GM19467 (cell line): ENCODE results near the gene SUPT3H.
"Not testable (repeated sequence)": the region's sequence is repeated elsewhere in the genome, so short reads cannot be mapped to it uniquely, and the experiment has no call there.

Source experiments
- ATAC-seq: cut with Tn5 transposase; IDR thresholded peaks from one replicate; pipeline ENCODE4 v1.9.1; 2021; ENCODE audit warnings: mild to moderate bottlenecking, moderate library complexity; ENCODE audit not compliant: unreplicated experiment

The SUPT3H gene

GRCh38 chr6:45326698-45327417 lies 50.9 kb downstream of the SUPT3H start:
- ATAC-seq, result no peak

GRCh38 chr6:45323656-45324224 lies 54.0 kb downstream of the SUPT3H start:
- no peak for ATAC-seq

- ATAC-seq, result no peak
These were observed 57.4 kb downstream of the SUPT3H start for GRCh38 chr6:45320349-45320748.

DNA sequence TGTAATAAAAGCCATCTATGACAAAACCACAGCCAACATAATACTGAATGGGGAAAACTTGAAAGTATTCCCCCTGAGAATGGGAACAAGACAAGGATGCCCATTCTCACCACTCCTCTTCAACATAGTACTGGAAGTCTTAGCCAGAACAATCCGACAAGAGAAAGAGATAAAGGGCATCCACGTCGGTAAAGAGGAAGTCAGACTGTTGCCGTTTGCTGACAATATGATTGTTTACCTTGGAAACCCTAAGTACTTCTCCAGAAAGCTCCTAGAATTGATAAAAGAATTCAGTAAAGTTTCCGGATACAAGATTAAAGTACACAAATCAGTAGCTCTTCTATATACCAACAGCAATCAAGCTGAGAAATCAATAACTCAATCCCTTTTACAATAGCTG lies 63.6 kb downstream of the SUPT3H start:
- no peak for ATAC-seq

DNA sequence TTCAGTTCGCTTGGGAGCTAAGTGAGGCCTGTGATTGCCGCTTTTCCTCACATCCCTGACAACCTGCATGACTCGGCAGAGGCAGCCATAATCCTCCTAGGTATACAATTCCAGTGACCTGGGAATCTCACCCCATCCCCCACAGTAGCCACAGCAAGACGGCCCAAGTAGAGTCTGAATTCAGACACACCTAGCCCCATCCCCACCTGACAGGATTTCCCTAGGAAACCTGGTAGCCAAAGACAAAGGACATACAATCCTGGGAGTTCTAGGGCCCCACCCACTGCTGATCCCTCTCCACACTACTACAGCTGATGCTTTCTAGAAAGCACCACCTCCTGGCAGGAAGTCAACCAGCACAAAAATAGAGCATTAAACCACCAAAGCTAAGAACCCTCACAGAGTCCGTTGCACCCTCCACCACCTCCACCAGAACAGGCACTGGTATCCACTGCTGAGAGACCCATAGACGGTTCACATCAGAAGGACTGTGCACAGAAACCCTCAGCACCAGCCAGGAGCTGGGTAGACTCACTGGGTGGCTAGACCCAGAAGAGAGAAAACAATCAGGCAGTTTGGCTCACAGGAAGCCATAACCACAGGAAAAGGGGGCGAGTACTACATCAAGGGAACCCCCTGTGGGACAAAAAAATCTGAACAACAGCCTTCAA lies 67.5 kb downstream of the SUPT3H start:
- no peak for ATAC-seq

DNA sequence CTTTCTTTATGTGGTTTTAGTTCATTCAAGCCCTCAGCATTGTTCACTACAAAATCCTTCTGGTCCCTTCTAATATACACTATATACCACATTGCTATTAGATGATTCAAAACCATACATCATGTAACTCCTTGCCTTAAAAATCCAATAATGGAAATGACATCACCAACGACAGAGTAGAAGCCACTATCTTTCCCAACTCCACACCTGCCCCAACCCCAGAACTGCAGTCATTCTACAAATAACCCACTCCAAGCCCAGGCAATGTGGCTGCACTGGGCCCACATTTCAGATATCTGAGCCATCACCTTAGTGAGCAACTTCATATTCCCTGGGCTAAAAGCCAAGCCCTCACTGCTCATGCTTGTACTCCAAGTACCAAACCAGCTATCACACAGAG lies 72.2 kb downstream of the SUPT3H start:
- no peak for ATAC-seq

DNA sequence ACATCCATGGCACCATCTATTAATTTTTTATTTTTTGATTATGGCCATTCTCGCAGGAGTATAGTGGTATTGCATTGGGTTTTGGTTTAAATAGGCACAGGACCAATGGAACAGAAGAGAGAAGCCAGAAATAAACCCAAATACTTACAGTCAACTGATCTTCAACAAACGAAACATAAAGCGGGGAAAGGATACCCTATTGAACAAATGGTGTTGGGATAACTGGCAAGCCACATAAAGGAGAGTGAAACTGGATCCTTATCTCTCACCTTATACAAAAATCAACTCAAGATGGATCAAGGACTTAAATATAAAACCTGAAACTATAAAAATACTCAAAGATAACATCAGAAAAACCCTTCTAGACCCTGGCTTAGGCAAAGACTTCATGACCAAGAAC lies 74.9 kb downstream of the SUPT3H start:
- ATAC-seq, result no peak

DNA sequence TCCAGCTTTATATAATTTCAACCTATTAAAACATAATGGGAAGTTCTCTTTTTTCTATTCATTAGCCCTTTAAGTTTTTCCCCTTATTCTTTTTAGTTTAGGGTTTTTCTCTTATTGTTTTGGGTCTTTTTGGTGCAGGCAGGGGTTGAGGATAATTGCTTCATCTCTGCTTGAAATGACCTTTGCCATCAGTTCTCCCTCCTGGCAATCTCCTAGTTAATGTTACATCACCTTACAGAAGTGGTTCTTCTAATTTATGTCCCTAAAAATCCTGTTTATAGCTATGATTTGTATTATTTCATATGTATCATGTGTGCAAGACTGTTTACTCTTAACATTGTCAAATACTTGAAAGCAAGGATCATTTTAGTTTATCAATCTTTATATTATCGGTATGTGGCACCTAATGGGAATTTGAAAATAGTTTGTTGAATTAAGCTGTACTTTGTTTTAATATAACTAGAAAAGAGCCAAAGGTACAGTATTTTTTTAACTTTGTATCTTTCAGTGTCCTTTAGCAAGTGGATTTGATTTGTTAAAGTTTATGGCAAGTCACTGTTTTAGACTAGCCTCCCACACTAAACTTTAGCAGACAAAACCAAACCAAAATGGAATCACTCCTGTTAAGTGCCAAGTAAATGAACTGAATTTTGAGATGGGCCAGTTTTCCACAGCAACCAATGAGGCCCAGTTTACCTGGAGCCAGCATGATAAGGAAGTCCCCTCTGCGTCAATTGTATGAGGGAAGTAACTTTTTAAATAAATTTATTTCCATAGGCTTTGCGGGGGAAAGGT lies 76.2 kb downstream of the SUPT3H start:
- ATAC-seq, result no peak

GRCh38 chr6:45300736-45301135 lies 77.0 kb downstream of the SUPT3H start:
- no peak for ATAC-seq

DNA sequence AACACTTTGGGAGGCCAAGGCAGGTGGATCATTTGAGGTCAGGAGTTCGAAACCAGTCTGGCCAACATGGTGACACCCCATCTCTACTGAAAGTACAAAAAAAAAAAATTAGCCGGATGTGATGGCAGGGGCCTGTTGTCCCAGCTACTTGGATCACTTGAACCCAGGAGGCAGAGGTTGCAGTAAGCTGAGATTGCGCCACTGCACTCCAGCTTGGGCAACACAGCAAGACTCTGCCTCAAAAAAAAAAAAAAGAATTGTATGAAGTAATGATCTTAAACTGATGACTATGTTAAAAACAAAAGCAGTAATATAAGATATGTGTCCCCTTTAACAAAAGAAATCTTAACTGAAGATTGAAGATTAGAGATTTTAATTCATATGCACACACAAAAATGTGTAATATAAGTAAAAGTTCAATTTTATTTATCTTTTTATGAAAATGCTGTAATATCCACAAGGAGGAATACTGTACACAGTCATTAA lies 78.6 kb downstream of the SUPT3H start:
- no peak for ATAC-seq

- no peak for ATAC-seq
These were observed 80.4 kb downstream of the SUPT3H start for GRCh38 chr6:45297320-45297719.

- not testable (repeated sequence) for ATAC-seq
These were observed 83.6 kb downstream of the SUPT3H start for GRCh38 chr6:45294065-45294701.

DNA sequence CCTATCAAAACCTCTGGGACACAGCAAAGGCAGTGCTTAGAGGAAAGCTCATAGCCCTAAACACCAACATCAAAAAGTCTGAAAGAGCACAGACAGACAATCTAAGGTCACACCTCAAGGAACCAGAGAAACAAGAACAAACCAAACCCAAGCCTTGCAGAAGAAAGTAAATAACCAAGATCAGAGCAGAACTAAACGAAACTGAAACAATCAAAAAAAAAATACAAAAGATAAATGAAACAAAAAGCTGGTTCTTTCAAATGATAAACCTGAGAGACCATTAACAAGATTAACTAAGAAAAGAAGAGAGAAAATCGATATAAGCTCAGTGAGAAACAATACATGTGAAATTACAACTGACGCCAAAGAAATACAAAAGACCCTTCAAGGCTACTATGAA lies 84.4 kb downstream of the SUPT3H start:
- no peak for ATAC-seq

- ATAC-seq, result no peak
These were observed 87.8 kb downstream of the SUPT3H start for GRCh38 chr6:45289751-45290514.

GRCh38 chr6:45286707-45287106 lies 91.0 kb downstream of the SUPT3H start:
- ATAC-seq, result not testable (repeated sequence)

DNA sequence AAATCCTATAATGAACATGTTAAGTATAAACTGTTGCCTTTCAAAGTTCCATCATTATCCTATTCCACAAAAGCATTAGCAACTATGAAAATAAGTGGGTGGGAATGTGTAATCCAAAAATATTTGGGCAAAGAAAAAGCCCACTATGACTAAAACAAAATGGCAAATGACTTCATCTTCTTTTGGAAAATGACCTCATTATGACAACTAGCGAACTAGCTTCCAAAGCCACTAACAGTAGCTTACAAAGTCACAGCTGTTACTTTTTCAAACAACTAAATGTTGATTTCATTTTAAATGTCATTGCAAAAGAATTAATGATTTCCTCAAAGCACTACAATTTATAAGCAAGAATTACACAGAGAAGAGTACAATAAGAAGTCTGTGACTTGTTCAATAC lies 99.4 kb downstream of the SUPT3H start:
- no peak for ATAC-seq

- not testable (repeated sequence) for ATAC-seq
These were observed 100.0 kb downstream of the SUPT3H start for GRCh38 chr6:45277741-45278140.

- no peak for ATAC-seq
These were observed 102.4 kb downstream of the SUPT3H start for GRCh38 chr6:45275358-45275757.

DNA sequence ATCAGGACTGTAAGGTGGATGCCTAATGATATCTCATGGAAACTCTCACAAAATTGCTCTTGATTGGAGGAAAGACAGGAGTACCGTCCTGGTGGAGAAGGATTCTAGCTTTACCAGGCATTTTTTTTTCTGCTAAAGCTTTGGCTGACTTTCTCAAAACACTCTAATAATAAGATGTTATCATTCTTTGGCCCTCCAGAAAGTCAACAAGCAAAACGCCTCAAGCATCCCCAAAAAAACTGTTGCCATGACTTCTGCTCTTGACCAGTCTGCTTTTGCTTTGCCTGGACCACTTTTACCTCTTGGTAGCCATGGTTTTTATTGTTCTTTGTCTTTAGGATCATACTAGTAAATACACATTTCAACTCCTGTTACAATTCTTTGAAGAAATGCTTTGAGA lies 105.1 kb downstream of the SUPT3H start:
- no peak for ATAC-seq

DNA sequence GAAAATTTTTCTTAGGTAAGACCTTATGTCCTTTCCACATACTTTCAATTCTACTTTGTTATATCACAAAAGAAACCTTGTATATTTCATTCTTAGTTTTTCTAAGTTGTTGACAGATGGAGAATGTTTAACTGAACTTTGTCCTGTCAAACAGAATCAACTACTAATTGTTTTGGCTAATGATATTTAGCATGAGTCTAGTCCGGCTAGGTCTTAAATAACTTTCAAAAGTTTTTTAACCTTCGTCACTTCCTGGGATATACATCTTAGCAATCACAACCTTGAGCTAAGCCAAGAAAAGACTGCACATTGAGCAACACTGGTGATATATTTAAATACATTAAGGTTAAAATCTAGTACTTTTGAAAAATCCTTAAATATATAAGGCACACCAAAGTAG lies 112.5 kb downstream of the SUPT3H start:
- no peak for ATAC-seq
